HG03439 (cell line): ENCODE data around the gene TIGD3.
"Not testable (repeated sequence)": the region's sequence is repeated elsewhere in the genome, so short reads cannot be mapped to it uniquely, and the experiment has no call there.

Source experiments
- ATAC-seq: cut with Tn5 transposase; IDR thresholded peaks from one replicate; pipeline ENCODE4 v1.9.1; 2021; ENCODE audit warnings: mild to moderate bottlenecking, moderate library complexity; ENCODE audit not compliant: unreplicated experiment

TIGD3 gene

DNA sequence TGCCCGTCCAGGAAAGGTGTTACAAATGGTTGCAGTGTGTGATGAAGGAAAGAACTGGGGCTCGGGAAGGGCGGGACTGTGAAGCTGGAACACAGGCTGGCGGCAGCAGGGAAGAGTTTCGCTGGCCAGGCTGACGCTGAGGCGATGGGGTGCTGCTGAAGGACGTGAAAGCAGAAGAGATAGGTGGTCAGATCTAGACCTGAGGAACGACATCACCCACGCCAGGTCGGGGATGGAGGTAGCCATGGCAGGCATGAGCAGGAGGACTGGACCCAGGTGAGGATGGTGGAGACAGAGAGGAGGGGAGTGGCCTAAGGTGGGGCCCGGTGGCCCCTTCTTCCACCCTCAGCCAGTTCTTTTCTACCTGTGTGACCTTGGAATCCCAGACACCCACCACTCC is 30.7 kb upstream of the TIGD3 start:
- no peak for ATAC-seq

DNA sequence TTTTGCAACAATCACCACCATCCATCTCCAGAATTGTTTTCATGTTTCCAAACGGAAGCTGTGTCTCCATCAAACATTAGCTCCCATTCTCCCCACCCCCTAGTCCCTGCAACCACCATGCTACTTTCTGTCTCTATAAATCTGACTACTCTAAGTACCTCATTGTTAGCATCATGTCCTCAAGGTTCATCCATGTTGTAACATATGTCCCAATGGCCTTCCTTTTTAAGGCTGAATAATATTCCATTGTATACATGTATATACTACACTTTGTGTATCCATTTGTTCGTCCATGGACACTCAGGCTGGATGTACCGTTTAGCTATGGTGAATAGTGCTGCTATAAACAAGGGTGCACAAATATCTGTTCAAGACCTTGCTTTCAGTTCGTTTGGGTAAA is 29.1 kb upstream of the TIGD3 start:
- no peak for ATAC-seq

DNA sequence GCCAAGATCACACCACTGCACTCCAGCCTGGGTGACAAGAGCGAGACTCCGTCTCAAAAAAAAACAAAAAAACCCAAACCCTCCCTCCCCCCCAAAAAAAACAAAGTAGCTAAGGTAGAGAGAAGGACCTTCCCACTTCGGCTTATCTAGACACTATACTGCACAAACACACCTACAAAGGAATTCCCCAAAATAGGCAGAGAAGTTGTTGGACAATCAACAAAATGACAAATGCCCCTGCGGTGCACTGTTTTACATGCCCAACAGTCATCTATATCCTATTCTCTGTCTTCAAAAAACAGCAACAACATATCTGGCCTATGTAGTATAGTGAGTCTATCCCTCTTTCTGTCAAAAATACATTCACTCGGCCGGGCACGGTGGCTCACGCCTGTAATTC is 27.5 kb upstream of the TIGD3 start:
- no peak for ATAC-seq

DNA sequence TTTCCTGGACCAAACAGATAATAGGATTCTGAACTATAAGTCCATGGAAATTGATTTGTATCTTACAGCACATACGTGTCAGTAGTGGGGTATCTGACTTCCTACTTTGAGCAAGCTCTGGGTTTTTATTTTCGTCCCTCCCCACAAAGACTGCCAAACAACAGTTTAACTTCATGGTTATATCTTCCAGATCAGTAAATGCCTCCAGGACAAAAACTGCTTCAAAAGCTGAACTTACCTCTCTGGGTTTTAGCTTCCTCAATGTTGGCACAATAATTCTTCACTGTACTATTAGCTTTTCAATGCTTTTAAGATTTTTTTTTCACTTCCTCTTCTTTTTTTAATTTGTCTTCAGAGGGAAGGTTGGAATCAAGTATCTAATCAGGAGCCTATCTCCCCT is 25.1 kb upstream of the TIGD3 start:
- no peak for ATAC-seq

DNA sequence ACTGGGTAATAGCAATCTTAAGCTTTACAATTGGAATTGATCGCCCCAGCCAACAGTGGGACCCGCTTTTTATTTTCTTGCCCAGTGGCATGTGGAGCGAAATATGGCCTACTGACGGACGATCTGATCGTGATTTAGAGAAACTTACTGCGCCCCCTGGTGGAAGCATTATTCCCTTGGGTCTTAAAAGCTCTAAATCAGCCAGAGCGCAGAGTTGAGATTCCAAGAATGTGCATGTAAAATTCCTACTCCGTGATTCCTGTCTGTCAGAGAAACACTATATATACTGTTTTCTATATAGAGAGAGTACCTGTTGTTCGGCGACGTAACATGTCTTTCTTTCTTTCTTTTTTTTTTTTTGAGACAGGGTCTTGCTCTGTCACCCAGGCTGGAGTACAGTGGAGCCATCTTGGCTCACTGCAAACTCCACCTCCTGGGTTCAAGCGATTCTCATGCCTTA is 24.6 kb upstream of the TIGD3 start:
- no peak for ATAC-seq

DNA sequence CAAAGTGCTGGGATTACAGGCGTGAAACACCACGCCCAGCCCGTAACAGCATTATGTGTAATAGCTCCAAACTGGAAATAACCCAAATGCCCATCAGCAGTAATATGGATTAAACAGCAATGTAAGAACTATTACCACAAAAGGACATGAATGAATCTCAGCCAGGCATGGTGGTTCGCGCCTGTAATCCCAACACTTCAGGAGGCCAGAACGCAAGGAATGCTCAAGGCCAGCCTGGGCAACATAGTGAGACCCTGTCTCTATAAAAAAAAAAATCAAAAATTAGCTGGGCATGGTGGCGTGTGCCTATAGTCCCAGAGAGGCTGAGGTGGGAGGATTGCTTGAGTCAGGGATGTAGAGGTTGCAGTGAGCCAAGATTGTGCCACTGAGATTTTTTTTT is 24.0 kb upstream of the TIGD3 start:
- no peak for ATAC-seq

DNA sequence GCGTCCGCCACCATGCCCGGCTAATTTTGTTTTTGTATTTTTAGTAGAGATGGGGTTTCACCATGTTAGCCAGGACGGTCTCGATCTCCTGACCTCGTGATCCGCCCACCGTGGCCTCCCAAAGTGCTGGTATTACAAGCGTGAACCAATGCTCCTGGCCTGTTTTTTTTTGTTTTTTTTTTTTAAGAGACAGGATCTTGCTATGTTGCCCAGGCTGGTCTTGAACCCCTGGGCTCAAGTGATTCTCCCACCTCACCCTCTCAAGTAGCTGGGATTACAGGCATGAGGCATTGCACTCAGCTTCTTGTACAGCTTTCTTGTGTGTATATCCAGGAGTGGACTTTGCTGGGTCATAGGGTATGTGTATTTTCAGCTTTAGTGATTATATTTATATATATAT is 22.0 kb upstream of the TIGD3 start:
- ATAC-seq: not testable (repeated sequence)

DNA sequence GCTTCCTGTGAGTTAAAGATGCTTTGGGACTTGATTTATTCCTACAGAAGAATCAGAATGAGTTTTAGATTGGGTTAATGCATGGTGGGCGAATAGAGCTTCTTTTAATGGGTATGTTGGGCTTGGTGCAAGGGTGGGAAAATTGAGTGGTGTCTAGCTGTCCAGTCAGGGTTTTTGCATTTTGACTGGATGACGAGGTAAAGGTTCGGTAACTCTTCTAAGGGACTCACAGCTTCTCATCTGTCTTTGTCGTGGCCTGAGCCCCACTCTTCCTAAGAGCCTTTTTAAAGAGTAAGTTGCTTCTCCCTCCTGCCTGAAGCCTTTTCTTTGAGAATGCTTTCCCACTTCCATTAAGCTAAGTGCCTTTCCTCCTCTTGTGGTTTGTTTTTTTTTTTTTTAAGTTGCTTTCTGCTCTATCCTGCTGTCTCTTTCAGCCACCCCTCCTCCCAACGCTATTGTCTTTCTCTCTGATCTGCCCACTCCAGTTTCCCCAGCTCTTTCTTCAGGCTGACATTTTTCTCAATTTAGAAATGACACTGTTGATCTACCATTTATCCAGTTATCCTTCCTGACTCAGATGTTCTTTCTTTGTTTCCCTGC is 19.8 kb upstream of the TIGD3 start:
- no peak for ATAC-seq

DNA sequence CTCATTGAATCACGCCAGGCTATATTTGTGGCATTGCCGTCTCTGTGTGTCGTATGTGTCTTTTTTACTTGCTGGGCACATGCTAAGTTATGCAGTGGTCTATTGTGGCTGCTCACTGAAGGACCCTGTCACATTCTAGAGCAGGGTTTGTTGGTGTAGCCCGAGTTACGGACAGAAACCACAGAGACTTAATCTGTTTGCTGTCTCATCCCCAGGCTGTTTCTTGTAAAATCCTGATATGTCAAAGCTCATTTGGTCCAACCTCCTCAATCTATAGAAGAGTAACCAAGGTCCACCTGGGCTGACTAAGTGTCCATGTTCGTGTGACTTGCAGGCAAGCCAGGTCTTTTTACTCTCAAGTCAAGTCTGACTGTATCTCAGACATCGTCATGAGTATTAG is 15.9 kb upstream of the TIGD3 start:
- ATAC-seq: no peak

DNA sequence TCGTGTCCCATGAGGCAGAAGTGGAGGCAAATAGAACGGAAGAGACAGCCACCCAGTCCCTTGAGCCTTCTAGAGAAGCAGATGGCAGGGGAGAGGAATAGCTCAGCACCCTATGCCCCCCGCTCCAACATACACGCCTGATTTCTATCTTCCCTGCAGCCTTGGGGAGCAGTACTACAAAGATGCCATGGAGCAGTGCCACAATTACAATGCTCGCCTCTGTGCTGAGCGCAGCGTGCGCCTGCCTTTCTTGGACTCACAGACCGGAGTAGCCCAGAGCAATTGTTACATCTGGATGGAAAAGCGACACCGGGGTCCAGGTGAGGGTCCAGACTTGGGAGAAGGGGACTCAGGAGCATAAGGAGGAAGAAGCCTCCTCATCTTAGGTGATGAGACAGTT is 14.3 kb upstream of the TIGD3 start:
- no peak for ATAC-seq

DNA sequence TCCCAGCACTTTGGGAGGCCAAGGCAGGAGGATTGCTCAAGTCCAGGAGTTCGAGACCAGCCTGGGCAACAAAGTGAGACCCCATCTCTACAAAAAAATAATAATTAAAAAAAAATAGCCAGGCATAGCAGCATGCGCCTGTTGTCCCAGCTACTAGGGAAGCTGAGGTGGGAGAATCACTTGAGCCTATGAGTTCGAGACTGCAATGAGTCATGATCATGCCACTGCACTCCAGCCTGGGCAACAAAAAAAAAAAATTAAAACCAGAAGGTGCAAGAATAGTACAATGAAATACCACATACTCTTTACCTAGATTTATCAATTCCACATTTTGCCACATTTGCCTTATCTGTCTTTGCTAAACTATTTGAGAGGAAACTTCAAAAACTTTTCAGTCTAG is 12.7 kb upstream of the TIGD3 start:
- no peak for ATAC-seq

DNA sequence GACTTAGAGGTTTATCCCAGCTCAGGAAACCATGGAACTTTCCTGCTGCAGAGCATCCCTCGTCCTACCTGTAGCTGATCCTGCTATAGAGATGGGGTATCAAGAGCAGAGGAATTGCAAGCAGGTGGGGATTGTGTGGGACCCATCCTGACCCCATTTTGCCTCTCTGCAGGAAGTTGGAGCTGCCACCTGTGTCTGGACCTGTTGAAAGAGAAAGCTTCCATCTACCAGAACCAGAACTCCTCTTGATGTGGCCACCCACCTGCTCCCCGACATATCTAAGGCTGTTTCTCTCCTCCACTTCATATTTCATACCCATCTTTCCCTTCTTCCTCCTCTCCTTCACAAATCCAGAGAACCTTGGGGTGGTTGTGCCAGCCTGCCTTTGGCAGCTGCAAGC is 3.0 kb upstream of the TIGD3 start:
- ATAC-seq: no peak

DNA sequence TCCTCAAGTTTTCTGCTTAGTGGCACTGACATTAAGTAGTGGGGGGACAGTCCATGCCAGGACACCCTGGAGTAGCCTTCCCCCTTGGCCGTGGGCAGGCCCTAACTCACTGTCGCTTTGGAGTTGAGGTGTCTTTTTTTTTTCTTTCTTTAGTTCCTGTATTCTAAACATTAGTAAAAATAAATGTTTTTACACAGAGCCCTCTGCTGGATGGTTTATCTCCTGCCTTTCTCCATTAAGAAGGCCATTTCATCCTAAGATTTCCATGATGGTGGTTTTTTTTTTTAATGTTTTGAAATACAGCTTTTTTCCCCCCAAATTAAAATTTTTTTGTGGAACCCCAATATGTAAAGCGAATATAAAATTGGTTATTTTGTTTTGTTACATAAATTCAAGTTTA is 1.8 kb upstream of the TIGD3 start:
- ATAC-seq: no peak

DNA sequence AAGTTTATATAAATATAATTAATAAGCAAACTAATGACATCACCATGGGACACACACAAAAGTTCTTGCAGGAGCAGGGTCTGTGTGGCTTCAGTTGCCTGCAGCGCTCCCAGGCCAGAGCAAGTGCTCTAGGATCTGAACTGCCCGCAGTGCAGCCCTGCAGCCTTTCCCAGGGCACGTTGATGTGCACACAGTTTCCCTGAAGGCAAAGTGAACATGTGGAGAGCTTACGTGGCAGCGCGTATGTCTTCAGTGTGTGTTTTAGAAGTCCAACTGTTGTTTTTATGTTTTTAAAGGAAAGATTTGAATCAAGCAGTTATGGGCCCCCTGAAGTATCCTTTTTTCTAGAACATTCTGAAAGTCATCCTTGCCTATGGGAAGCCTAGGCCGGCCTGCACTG is 1.2 kb upstream of the TIGD3 start:
- ATAC-seq: no peak

DNA sequence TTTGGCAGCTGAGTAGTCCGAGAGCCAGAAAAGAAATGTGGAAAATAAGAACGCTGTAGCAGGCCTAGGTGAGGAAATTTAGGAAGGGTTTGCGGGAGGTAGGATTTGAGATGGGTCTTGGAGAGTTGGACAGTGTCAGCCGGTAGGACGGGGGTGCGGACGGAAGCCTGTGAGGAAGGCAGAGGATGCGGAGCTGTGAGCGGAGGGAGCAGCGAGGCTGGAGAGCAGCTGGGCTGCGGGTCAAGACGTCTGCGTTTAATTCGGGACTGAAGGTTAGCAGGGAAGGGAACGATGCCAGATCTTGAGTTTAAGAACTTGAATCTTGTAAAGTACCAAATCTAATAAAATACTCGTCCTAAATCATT is 669 bp upstream of the TIGD3 start:
- no peak for ATAC-seq

DNA sequence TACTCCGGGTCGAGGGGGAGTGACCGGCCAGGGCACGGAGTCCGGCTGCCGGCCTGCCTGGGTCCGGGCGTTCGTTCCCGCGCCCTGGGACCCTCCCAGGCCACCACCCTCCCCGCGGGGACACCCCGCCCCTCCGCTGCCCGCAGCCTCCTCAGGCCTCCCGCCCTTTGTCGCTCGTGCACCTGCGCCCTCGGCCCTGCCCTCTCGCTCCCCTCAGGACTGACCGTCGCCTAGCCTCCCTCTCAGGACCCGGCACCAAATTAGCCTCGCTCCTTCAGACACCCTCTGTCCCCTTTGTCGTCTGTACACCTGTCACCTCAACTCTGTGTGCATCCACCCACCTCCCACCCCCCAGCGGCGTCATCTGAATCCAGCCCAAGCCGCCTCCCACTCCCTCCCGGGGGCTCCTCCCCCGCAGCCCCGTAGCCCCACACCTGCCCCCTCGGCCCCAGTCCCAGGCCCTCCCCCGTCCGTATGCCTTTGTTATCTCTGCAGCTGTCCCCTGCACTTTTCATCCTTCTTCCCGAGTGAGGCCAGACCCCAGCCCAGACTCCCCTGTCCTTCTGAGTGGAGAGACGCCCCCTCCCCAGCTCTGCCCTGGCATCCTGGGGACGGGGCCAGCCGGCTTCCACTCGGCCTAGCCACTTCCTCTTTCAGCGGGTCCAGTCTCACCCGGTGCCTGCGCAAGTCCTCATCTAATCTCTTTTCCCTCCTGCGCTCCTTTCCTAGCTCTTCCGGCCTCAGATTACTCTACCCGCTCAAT is 643 bp downstream of the TIGD3 start:
- ATAC-seq: peak; percentile 37

DNA sequence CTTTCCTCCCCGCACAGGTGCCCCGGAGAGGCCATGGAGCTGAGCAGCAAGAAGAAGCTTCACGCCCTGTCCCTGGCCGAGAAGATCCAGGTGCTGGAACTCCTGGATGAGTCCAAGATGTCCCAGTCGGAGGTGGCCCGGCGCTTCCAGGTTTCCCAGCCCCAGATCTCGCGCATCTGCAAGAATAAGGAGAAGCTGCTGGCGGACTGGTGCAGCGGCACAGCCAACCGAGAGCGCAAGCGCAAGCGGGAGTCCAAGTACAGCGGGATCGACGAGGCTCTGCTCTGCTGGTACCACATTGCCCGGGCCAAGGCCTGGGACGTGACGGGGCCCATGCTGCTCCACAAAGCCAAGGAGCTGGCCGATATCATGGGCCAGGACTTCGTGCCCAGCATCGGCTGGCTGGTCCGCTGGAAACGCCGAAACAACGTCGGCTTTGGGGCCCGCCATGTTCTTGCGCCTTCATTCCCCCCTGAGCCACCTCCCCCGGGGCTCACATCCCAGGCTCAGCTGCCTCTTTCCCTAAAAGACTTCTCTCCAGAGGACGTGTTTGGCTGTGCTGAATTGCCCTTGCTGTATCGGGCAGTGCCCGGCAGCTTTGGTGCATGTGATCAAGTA is 1.3 kb downstream of the TIGD3 start:
- ATAC-seq: no peak

DNA sequence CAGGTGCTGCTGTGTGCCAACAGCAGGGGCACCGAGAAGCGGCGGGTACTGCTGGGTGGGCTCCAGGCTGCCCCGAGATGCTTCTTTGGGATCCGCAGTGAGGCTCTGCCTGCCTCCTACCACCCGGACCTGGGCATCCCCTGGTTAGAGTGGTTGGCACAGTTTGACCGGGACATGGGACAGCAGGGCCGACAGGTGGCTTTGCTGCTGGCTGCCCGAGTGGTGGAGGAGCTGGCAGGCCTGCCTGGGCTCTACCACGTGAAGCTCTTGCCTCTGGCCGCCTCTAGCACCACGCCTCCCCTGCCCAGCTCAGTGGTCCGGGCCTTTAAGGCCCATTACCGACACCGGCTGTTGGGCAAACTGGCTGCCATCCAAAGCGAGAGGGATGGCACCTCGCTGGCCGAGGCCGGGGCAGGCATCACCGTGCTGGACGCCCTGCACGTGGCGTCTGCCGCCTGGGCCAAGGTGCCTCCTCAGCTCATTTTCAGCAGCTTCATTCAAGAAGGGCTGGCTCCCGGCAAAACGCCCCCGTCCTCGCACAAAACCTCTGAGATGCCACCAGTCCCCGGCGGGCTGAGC is 1.9 kb downstream of the TIGD3 start:
- no peak for ATAC-seq

DNA sequence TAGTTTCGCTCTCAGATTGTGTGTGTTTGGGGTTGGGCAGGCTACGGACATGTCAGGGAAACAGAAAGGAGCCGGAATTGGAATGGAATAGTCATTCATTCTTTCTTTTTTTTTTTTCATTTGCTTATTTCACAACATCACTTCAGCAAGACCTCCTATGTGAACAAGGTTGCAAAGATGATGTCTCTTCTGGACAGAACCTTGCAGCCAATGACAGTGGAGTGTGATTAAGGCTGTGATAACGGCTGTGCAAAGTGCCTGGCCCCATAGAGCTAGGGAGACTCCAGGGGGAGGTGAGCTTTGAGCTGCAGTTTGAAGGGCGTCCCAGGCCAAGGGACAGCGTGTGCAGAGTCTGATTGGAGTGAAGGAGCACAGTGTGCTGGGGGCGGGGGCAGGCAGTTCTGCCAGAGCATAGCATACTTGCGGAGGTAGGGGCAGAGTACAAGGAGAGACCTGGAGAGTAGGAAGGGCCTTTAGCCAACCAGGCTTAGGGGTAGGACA is 3.4 kb downstream of the TIGD3 start:
- ATAC-seq: no peak

DNA sequence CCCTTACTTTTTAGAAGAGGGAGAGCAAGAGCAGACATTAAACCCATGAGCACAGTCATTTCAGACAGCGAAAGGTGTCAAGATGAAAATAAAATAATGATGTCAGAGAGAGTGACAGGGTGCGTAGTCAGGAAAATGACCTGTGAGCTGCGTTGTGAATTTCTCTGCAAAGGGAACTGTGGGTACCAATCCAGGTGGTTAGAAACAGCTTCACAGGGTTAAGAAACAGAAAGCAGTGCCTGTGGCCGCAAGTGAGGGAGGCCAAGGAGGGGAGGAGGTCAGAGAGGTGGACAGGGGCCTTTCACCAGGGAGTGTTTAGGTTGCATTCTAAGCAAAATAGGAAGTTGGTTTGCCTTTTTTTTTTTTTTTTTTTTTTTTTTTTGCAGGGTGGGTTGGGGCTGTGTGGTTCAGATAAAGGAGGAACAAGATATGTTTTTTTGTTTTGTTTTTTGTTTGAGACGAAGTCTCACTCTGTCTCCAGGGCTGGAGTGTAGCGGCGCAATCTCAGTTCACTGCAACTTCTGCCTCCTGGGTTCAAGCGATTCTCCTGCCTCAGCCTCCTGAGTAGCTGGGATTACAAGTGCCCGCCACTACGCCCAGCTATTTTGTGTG is 7.9 kb downstream of the TIGD3 start:
- peak; percentile 67 for ATAC-seq

DNA sequence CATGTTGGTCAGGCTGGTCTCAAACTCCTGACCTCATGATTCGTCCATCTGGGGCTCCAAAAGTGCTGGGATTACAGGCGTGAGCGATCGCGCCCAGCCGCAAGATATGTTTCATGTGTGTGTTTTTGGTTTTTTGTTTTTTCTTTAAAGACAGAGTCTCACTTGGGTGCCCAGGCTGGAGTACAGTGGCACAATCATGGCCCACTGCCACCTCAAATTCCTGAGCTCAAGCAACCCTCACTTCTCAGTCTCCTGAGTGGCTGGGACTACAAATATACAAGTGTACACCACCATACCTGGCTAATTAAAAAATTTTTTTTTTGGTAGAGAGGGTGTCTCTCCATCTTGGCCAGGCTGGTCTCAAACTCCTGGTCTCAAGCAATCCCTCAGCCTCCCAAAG is 8.4 kb downstream of the TIGD3 start:
- ATAC-seq: no peak

DNA sequence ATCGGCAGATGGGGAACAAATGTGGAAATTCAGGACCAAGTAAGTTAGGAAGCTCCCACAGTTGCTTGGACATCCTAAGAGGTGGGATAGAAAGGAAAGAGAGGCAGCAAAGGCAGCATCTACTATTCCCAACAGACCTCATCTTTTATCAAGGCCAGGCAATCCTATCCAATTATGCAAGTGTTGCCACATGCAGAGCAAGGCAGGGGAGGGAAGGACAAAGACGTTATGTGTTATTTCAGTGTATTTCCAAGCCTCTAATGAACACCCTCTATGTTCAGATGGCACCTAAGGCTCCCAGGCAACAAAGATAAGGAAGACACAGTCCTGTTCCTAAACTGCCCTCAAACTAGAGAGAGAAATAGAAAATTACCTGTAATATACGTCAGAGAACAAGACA is 9.2 kb downstream of the TIGD3 start:
- no peak for ATAC-seq
